ENCODE data around the gene PPP2R5D. TPM values are rescaled to one million over a fixed set of nuclear protein-coding genes. Genes with fewer than 3 reads are reported as not detected.

Gene PPP2R5D
- total RNA-seq, 1 experiment from 2014 or later, result 52.7 TPM

DNA sequence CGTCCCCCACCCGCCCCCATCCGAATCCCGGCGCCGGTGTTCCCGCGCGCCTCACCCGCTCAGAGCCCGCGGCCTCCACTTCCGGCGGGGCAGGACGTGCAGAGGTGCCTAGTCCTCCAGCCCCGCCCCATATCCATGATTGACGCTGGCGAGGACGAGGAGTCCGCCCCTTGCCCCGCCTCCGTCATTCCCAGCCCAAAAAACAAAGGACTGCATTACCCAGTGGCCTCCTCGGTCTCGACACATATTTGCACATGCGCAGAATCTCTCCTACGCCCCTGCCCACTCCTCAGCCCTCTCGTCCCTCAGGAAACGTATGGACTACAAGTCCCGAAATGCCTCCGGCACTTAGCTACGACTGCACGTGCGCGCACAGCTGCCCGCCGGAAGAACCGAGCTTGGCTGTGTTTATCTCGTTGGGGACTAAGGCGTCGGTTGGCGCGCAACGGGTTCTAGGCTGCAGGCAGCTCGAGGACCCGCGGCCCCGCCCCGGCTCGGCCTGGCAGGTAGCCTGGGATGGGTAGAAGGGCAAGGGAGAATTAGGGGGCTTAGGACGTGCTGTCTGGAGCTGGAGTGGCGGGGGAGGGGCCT, 29.6 kb downstream of the PPP2R5D start, which contains the start of the genes KLHDC3 and MEA1:
Gene KLHDC3 (plus strand): TSS at position 407 of the 591 bp plus-strand sequence. CDS start 2,944 bp downstream, outside the sequence.
Gene MEA1 (minus strand): TSS at position 104 of the 591 bp plus-strand sequence. CDS start 133 bp downstream, outside the sequence.
- ATAC-seq, result peak; percentile 93
- peak within 1 kb of the TSS; percentile 95 for H3K27ac Mint-ChIP-seq
- ChIA-PET CTCF (interaction anchor here (0.6 to 3.1 kb wide), 22 partner anchors 10 to 843 kb away, joined by 3 to 22 read pairs (median 4); partner anchors contain the start of genes CNPY3, DNPH1, GNMT and KLC4), POLR2A (interaction anchor here (0.5 to 1.7 kb wide), 16 partner anchors 8 to 231 kb away, joined by 3 to 9 read pairs (median 5); partner anchors contain the start of genes CNPY3, CUL7, GNMT and KLC4)
- H3K9me3 Mint-ChIP-seq, result no peaks in the 10 kb centered on the region
- H3K36me3 Mint-ChIP-seq, result peaks cover 56% of the 10 kb centered on the region
- H3K4me1 Mint-ChIP-seq, result peaks cover 28% of the 10 kb centered on the region
- H3K27me3 Mint-ChIP-seq (ENCODE audit: low read depth), result no peaks in the 10 kb centered on the region
- peak; percentile 99 for DNase-seq (ENCODE audit: low spot score)
- peak within 1 kb of the TSS; percentile 99 for H3K4me3 Mint-ChIP-seq
- TF ChIP-seq OVOL2 (CRISPR knock-in tag; IDR thresholded peaks at IDR 0.05; ENCODE audit: borderline replicate concordance), result no peak
- TF ChIP-seq ZNF317 (CRISPR knock-in tag; IDR thresholded peaks at IDR 0.05; ENCODE audit: borderline replicate concordance, low read depth), result no peak
- TF ChIP-seq, protein P1, sequence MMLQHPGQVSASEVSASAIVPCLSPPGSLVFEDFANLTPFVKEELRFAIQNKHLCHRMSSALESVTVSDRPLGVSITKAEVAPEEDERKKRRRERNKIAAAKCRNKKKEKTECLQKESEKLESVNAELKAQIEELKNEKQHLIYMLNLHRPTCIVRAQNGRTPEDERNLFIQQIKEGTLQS (CRISPR knock-in tag; conservative IDR thresholded peaks at IDR 0.05), result no peak
- TF ChIP-seq, protein P2, sequence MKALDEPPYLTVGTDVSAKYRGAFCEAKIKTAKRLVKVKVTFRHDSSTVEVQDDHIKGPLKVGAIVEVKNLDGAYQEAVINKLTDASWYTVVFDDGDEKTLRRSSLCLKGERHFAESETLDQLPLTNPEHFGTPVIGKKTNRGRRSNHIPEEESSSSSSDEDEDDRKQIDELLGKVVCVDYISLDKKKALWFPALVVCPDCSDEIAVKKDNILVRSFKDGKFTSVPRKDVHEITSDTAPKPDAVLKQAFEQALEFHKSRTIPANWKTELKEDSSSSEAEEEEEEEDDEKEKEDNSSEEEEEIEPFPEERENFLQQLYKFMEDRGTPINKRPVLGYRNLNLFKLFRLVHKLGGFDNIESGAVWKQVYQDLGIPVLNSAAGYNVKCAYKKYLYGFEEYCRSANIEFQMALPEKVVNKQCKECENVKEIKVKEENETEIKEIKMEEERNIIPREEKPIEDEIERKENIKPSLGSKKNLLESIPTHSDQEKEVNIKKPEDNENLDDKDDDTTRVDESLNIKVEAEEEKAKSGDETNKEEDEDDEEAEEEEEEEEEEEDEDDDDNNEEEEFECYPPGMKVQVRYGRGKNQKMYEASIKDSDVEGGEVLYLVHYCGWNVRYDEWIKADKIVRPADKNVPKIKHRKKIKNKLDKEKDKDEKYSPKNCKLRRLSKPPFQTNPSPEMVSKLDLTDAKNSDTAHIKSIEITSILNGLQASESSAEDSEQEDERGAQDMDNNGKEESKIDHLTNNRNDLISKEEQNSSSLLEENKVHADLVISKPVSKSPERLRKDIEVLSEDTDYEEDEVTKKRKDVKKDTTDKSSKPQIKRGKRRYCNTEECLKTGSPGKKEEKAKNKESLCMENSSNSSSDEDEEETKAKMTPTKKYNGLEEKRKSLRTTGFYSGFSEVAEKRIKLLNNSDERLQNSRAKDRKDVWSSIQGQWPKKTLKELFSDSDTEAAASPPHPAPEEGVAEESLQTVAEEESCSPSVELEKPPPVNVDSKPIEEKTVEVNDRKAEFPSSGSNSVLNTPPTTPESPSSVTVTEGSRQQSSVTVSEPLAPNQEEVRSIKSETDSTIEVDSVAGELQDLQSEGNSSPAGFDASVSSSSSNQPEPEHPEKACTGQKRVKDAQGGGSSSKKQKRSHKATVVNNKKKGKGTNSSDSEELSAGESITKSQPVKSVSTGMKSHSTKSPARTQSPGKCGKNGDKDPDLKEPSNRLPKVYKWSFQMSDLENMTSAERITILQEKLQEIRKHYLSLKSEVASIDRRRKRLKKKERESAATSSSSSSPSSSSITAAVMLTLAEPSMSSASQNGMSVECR (CRISPR knock-in tag; IDR thresholded peaks at IDR 0.05; ENCODE audit: borderline replicate concordance), result 0 out of 2 replicates have a peak, but pooled peaks have one; percentile 60
- TF ChIP-seq, protein P3, sequence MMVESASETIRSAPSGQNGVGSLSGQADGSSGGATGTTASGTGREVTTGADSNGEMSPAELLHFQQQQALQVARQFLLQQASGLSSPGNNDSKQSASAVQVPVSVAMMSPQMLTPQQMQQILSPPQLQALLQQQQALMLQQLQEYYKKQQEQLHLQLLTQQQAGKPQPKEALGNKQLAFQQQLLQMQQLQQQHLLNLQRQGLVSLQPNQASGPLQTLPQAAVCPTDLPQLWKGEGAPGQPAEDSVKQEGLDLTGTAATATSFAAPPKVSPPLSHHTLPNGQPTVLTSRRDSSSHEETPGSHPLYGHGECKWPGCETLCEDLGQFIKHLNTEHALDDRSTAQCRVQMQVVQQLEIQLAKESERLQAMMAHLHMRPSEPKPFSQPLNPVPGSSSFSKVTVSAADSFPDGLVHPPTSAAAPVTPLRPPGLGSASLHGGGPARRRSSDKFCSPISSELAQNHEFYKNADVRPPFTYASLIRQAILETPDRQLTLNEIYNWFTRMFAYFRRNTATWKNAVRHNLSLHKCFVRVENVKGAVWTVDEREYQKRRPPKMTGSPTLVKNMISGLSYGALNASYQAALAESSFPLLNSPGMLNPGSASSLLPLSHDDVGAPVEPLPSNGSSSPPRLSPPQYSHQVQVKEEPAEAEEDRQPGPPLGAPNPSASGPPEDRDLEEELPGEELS (CRISPR knock-in tag; IDR thresholded peaks at IDR 0.05), result peak; percentile 71; the same call in 1 of the 2 replicates
- no peak for TF ChIP-seq ZNF219 (CRISPR knock-in tag; IDR thresholded peaks at IDR 0.05; ENCODE audit: borderline replicate concordance)
- TF ChIP-seq MYBL2 (CRISPR knock-in tag; IDR thresholded peaks at IDR 0.05), result no peak
- peak; percentile 80 for TF ChIP-seq USF2 (CRISPR knock-in tag; IDR thresholded peaks at IDR 0.05)
- TF ChIP-seq ZBTB43 (CRISPR knock-in tag; IDR thresholded peaks at IDR 0.05), result no peak
- TF ChIP-seq, protein P4, sequence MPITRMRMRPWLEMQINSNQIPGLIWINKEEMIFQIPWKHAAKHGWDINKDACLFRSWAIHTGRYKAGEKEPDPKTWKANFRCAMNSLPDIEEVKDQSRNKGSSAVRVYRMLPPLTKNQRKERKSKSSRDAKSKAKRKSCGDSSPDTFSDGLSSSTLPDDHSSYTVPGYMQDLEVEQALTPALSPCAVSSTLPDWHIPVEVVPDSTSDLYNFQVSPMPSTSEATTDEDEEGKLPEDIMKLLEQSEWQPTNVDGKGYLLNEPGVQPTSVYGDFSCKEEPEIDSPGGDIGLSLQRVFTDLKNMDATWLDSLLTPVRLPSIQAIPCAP (CRISPR knock-in tag; IDR thresholded peaks at IDR 0.05), result no peak
- no peak for TF ChIP-seq ESRRA (CRISPR knock-in tag; IDR thresholded peaks at IDR 0.05; ENCODE audit: borderline replicate concordance)
- TF ChIP-seq HMGXB4 (CRISPR knock-in tag; IDR thresholded peaks at IDR 0.05), result no peak
- no peak for TF ChIP-seq HMGA2 (CRISPR knock-in tag; IDR thresholded peaks at IDR 0.05)
- peak; percentile 54; the same call in 1 of the 2 replicates for TF ChIP-seq TEAD1 (CRISPR knock-in tag; IDR thresholded peaks at IDR 0.05)
- TF ChIP-seq, protein P5, sequence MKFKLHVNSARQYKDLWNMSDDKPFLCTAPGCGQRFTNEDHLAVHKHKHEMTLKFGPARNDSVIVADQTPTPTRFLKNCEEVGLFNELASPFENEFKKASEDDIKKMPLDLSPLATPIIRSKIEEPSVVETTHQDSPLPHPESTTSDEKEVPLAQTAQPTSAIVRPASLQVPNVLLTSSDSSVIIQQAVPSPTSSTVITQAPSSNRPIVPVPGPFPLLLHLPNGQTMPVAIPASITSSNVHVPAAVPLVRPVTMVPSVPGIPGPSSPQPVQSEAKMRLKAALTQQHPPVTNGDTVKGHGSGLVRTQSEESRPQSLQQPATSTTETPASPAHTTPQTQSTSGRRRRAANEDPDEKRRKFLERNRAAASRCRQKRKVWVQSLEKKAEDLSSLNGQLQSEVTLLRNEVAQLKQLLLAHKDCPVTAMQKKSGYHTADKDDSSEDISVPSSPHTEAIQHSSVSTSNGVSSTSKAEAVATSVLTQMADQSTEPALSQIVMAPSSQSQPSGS (CRISPR knock-in tag; IDR thresholded peaks at IDR 0.05; ENCODE audit: borderline replicate concordance, low read depth), result no peak
- TF ChIP-seq GABPB1 (CRISPR knock-in tag; IDR thresholded peaks at IDR 0.05), result no peak; the same call in none of the 2 replicates
- TF ChIP-seq FOXJ3 (CRISPR knock-in tag; IDR thresholded peaks at IDR 0.05; ENCODE audit: borderline replicate concordance), result no peak
- no peak for TF ChIP-seq SOX15 (CRISPR knock-in tag; IDR thresholded peaks at IDR 0.05)
- no peak for TF ChIP-seq FOXP1 (CRISPR knock-in tag; IDR thresholded peaks at IDR 0.05; ENCODE audit: borderline replicate concordance)
- TF ChIP-seq MAX (CRISPR knock-in tag; IDR thresholded peaks at IDR 0.05), result peak; percentile 88
- TF ChIP-seq NR3C1 (CRISPR knock-in tag; conservative IDR thresholded peaks at IDR 0.05; ENCODE audit: low read depth), result no peak
- TF ChIP-seq ZNF423 (CRISPR knock-in tag; IDR thresholded peaks at IDR 0.05), result no peak
- TF ChIP-seq JAZF1 (CRISPR knock-in tag; IDR thresholded peaks at IDR 0.05), result no peak
- no peak for TF ChIP-seq JUN (CRISPR knock-in tag; IDR thresholded peaks at IDR 0.05)

Measured in WTC11 (cell line).